ENCODE results near the gene ZSCAN30. TPM values are rescaled to one million over a fixed set of nuclear protein-coding genes. Genes with fewer than 3 reads are reported as not detected.

Gene ZSCAN30
- total and polyA plus RNA-seq, 10 of the 15 experiments (the other 5 are each of a cell fraction or from before 2014, with no cell fraction given), result 2.7 to 15.7 (median 11.2) TPM

GRCh38 chr18:35306588-35307250 lies 16.7 kb upstream of the ZSCAN30 start:
- no peak overlapping the region for H3K4me2 ChIP-seq (ENCODE audit: control insufficient read depth, insufficient read depth)
- FAIRE-seq (no peak), DNase-seq (ENCODE audit: low read depth, low spot score) (no peak), ATAC-seq (no peak)
- no peaks in the 10 kb centered on the region for H4K20me1 ChIP-seq (ENCODE audit: control insufficient read depth, insufficient read depth)
- no peaks in the 10 kb centered on the region for H3K4me1 ChIP-seq (ENCODE audit: control insufficient read depth, insufficient read depth, low read length)
- intact Hi-C loops (cut with micrococcal nuclease; ENCODE audit: unreplicated experiment), result no loop called here
- no peak overlapping the region for H3K4me3 ChIP-seq
- peaks cover 2 to 8% of the 10 kb centered on the region in 2 experiments; a peak in 2 of 4 replicates for H3K36me3 ChIP-seq (ENCODE audit: control insufficient read depth in 2 of 2, insufficient read depth in 2 of 2, low read length in 1 of 2)
- no peaks in the 10 kb centered on the region for H3K79me2 ChIP-seq (ENCODE audit: control insufficient read depth, insufficient read depth, low read length)
- RAD21 ChIA-PET (ENCODE audit: unreplicated experiment), result no interaction called here
- TF ChIP-seq TARDBP (IDR thresholded peaks at IDR 0.05; ENCODE audit: borderline replicate concordance) (no peak), MLLT1 (IDR thresholded peaks at IDR 0.05) (no peak), SKIL (IDR thresholded peaks at IDR 0.05; ENCODE audit: low read depth, poor library complexity, severe bottlenecking) (no peak), ZNF274 (IDR thresholded peaks at IDR 0.05; ENCODE audit: insufficient read depth, insufficient read length) (peak; percentile 83), DPF2 (IDR thresholded peaks at IDR 0.05) (no peak), ZNF622 (IDR thresholded peaks at IDR 0.05) (no peak), MXI1 (IDR thresholded peaks at IDR 0.05; ENCODE audit: low read depth, low read length) (no peak), WRNIP1 (IDR thresholded peaks at IDR 0.05; ENCODE audit: borderline replicate concordance, low read depth, low read length) (no peak), CBX5 (IDR thresholded peaks at IDR 0.05; ENCODE audit: low read depth) (peak; percentile 68; the same call in 1 of the 2 replicates), ESRRA (IDR thresholded peaks at IDR 0.05; ENCODE audit: low read length) (no peak), CHD4 (IDR thresholded peaks at IDR 0.05) (no peak), KLF5 (IDR thresholded peaks at IDR 0.05; ENCODE audit: partially characterized antibody) (peak; percentile 51), SPI1 (IDR thresholded peaks at IDR 0.05; ENCODE audit: borderline replicate concordance, insufficient read depth, low read depth, low read length) (no peak), KAT2A (conservative IDR thresholded peaks at IDR 0.05; ENCODE audit: control insufficient read depth, low read depth, low read length) (no peak)
- TF ChIP-seq, protein P1, sequence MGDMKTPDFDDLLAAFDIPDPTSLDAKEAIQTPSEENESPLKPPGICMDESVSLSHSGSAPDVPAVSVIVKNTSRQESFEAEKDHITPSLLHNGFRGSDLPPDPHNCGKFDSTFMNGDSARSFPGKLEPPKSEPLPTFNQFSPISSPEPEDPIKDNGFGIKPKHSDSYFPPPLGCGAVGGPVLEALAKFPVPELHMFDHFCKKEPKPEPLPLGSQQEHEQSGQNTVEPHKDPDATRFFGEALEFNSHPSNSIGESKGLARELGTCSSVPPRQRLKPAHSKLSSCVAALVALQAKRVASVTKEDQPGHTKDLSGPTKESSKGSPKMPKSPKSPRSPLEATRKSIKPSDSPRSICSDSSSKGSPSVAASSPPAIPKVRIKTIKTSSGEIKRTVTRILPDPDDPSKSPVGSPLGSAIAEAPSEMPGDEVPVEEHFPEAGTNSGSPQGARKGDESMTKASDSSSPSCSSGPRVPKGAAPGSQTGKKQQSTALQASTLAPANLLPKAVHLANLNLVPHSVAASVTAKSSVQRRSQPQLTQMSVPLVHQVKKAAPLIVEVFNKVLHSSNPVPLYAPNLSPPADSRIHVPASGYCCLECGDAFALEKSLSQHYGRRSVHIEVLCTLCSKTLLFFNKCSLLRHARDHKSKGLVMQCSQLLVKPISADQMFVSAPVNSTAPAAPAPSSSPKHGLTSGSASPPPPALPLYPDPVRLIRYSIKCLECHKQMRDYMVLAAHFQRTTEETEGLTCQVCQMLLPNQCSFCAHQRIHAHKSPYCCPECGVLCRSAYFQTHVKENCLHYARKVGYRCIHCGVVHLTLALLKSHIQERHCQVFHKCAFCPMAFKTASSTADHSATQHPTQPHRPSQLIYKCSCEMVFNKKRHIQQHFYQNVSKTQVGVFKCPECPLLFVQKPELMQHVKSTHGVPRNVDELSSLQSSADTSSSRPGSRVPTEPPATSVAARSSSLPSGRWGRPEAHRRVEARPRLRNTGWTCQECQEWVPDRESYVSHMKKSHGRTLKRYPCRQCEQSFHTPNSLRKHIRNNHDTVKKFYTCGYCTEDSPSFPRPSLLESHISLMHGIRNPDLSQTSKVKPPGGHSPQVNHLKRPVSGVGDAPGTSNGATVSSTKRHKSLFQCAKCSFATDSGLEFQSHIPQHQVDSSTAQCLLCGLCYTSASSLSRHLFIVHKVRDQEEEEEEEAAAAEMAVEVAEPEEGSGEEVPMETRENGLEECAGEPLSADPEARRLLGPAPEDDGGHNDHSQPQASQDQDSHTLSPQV (IDR thresholded peaks at IDR 0.05), result no peak
- H3K27ac ChIP-seq (ENCODE audit: control insufficient read depth, insufficient read depth), result no peak overlapping the region
- SMC1A ChIA-PET (ENCODE audit: uncharacterized antibody, unreplicated experiment), result no interaction called here
- WGBS (ENCODE audit: insufficient coverage, insufficient replicate concordance, low lambda C conversion rate, missing lambda C conversion rate), result 94% methylated on average over 5 of the region's 5 CpGs
- H3K9me3 ChIP-seq (replicated peaks; ENCODE audit: control insufficient read depth, insufficient read depth, low read length), result peaks cover 40% of the 10 kb centered on the region
- no peak overlapping the region for H3K9ac ChIP-seq (ENCODE audit: control insufficient read depth, insufficient read depth, low read length)
- POLR2A ChIA-PET, result no interaction called here
- TSS peak; percentile 31 for BruUV-seq (replicated peaks)
- in situ Hi-C loops (cut with MboI), result no loop called here
- no peak overlapping the region for H2AFZ ChIP-seq (ENCODE audit: control insufficient read depth, low read depth, low read length)
- CTCF ChIA-PET, result no interaction called here
- H3K27me3 ChIP-seq (replicated peaks in 1 of 2; ENCODE audit: control insufficient read depth in 2 of 2, insufficient read depth in 2 of 2, low read length in 1 of 2), result no peaks in the 10 kb centered on the region

Data from GM12878 (cell line).